HFFc6 (cell line): Measurements from ENCODE around the gene CTSW. TPM values are rescaled to one million over a fixed set of nuclear protein-coding genes. Genes with fewer than 3 reads are reported as not detected.

Experiments
- DNase-seq: peaks from one replicate; pipeline ENCODE4 v3.0.0-alpha.2; 2018
- H3K27ac Mint-ChIP-seq: 2 replicates; pipeline ENCODE4 v1.8.0; 2020; ENCODE audit warnings: mild to moderate bottlenecking, mixed read lengths
- H3K27me3 Mint-ChIP-seq: 2 replicates; pipeline ENCODE4 v1.8.0; 2021; ENCODE audit warnings: mild to moderate bottlenecking, moderate library complexity, mixed read lengths; ENCODE audit not compliant: insufficient read depth
- H3K36me3 Mint-ChIP-seq: 2 replicates; pipeline ENCODE4 v1.8.0; 2021; ENCODE audit warnings: low read depth, mixed read lengths
- H3K4me1 Mint-ChIP-seq: 2 replicates; pipeline ENCODE4 v1.8.0; 2020; ENCODE audit warnings: low read depth, mixed read lengths
- H3K4me3 Mint-ChIP-seq: 2 replicates; pipeline ENCODE4 v1.8.0; 2020; ENCODE audit warnings: mild to moderate bottlenecking, moderate library complexity, mixed read lengths
- H3K9me3 Mint-ChIP-seq: 2 replicates; pipeline ENCODE4 v1.8.0; 2020; ENCODE audit warnings: mild to moderate bottlenecking, mixed read lengths
- total RNA-seq, 6 experiments: library from RNA; stranded (reverse); fragmentation: NEBNext Ultra II Directional; extraction: Animal tissue kit (Norgen Biotek cat#: 25700); gene quantifications; 2 replicates in 1 of 6; 3 replicates in 5 of 6; pipeline ENCODE4 v1.2.3, GENCODE V29; 2021
- TF ChIP-seq, protein P1 (sequence below): fragments of 200-600 bp; sonication (generic); IDR thresholded peaks from 2 replicates; pipeline ENCODE4 v1.5.0; 2021; ENCODE audit warnings: antibody characterized with exemption, mild to moderate bottlenecking

CTSW gene
- total RNA-seq, 6 experiments from 2014 or later, result 0.11 to 0.22 (median 0.14) TPM; not detected in 2

DNA sequence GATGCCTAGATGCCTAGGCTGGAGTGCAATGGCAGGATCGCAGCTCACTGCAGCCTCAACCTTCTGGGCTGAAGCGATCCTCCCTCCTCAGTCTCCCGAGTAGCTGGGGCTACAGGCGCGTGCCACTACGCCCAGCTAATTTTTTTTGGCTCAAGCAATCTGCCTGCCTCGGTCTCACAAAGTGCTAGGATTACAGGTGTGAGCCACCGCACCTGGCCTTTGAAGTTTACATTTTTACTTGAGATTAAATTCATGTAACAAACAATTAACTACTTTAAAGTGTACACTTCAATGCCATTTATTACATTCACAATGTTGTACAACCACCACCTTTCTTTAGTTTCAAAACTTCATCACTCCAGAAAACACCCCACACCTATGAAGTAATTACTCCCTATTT, 24.1 kb downstream of the CTSW start:
- TF ChIP-seq, protein P1, sequence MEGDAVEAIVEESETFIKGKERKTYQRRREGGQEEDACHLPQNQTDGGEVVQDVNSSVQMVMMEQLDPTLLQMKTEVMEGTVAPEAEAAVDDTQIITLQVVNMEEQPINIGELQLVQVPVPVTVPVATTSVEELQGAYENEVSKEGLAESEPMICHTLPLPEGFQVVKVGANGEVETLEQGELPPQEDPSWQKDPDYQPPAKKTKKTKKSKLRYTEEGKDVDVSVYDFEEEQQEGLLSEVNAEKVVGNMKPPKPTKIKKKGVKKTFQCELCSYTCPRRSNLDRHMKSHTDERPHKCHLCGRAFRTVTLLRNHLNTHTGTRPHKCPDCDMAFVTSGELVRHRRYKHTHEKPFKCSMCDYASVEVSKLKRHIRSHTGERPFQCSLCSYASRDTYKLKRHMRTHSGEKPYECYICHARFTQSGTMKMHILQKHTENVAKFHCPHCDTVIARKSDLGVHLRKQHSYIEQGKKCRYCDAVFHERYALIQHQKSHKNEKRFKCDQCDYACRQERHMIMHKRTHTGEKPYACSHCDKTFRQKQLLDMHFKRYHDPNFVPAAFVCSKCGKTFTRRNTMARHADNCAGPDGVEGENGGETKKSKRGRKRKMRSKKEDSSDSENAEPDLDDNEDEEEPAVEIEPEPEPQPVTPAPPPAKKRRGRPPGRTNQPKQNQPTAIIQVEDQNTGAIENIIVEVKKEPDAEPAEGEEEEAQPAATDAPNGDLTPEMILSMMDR, result no peak
- Mint-ChIP-seq H3K36me3 (peaks cover 4% of the 10 kb centered on the region), H3K27me3 (peaks cover 7% of the 10 kb centered on the region), H3K27ac (peak overlapping the region; percentile 95), H3K4me1 (peaks cover 54% of the 10 kb centered on the region), H3K9me3 (peaks cover 3% of the 10 kb centered on the region), H3K4me3 (peak overlapping the region; percentile 68)
- no peak for DNase-seq

DNA sequence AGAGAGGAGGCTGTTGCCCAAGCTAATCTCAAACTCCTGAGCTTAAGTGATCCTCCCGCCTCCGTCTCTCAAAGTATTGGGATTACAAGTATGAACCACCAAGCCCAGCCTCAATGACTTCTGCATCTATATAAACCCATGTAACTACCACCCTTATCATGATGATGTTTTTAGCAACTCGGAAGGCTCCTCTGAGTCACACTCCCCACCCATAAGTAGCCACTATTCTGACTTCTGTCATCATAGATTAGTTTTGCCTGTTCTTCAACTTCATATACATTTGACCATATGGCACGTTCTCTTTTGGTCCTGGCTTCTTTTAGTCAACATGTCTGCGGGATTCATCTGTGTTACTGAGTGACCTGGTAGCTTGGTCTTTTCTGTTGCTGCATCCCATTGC, 27.0 kb downstream of the CTSW start:
- Mint-ChIP-seq H3K27me3 (peaks cover 1% of the 10 kb centered on the region), H3K27ac (no peak overlapping the region; the same call in 1 of the 2 replicates), H3K9me3 (no peaks in the 10 kb centered on the region), H3K36me3 (no peaks in the 10 kb centered on the region), H3K4me1 (peaks cover 69% of the 10 kb centered on the region), H3K4me3 (no peak overlapping the region)
- no peak for DNase-seq
- TF ChIP-seq, protein P1, result no peak

DNA sequence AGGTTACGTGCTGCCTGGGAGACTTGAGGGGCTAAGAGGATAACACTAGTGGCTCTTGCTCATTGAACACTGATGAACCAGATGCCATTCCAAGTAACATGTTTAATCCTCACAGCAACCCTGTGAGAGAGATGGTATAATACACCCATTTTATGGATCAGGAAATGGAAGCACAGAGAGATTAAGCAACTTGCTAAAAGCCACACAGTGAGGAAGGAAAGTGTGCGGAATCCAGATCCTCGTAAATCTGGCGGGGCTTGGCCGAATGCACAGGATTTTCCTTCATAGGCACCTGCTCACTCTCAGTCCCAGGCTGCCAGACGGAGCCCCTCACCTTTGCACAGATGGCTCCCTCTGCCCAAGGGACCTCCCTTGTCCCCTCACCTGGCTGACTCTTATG, 28.2 kb downstream of the CTSW start:
- Mint-ChIP-seq H3K36me3 (no peaks in the 10 kb centered on the region), H3K27ac (no peak overlapping the region), H3K9me3 (no peaks in the 10 kb centered on the region), H3K27me3 (peaks cover 1% of the 10 kb centered on the region), H3K4me3 (no peak overlapping the region), H3K4me1 (peaks cover 69% of the 10 kb centered on the region)
- DNase-seq, result no peak
- TF ChIP-seq, protein P1, result no peak

DNA sequence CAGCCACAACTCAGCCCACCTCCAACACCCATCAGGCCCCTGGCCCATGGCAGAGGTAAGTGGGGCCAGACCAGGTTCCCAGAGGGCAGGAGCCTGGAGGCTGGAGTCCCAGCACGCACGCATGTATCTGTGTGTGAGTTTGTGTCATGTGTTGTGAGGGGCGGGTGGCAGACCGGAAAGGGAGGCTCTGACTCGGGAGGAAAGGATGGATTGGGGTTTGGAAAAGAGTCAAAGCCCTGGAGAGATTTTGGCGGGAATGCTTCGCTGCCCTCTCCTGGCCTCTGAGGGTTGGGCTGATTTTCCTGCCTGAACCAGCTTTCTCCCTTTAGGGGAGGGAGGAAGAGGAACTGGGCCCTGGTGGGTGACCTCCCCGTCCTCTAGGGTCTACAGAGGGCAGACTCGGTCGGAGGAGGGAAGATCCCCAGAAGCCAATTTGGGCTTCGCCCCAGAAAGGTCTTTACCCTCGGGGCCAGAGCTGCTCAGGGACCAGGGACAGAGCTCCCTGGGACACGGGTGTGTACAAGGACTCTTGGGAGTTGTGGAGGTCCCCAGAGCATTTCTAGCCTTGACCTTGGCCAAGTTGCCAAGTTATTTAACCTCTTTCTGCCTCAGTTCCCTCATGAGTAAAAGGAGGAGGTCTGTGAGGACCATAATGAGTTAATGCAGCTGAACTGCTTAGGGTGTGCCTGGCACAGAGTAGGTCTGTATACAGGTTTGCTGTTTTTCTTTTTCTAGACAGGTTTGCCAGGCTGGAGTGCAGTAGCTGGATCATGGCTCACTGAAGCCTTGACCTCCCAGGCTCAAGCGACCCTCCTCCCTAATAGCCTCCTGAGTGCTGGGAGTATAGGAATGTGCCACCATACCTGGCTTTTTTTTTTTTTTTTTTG, 32.3 kb downstream of the CTSW start:
- H3K9me3 Mint-ChIP-seq, result no peaks in the 10 kb centered on the region
- H3K27ac Mint-ChIP-seq, result peak overlapping the region; percentile 99
- H3K4me3 Mint-ChIP-seq, result peak overlapping the region; percentile 62
- peaks cover 80% of the 10 kb centered on the region for H3K4me1 Mint-ChIP-seq
- peak; percentile 85 for DNase-seq
- H3K27me3 Mint-ChIP-seq, result peaks cover 1% of the 10 kb centered on the region
- H3K36me3 Mint-ChIP-seq, result peaks cover 6% of the 10 kb centered on the region
- TF ChIP-seq, protein P1, result peak; percentile 46; the same call in 1 of the 2 replicates

DNA sequence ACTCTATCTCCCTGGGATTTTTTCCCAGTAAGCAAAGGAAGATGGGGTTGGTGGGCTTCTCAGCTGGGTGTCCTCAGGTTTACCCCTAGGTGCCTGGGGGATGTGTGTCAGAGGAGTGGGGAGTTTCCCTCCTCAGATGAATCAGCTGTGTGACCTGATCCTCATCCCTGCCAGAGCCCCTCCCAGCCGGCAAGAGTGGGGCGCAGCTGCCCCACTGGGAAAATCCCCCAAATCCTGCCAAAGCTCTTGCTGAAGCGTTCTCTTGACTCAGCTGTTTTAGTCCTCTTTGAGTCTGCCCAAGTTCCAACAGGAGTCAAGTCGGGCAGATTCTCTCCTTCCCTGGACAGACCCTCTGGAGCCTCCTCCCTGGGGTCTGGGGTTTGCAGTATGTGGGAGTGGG, 33.2 kb downstream of the CTSW start:
- H3K4me1 Mint-ChIP-seq, result peaks cover 75% of the 10 kb centered on the region
- peak; percentile 69 for DNase-seq
- H3K27me3 Mint-ChIP-seq, result peaks cover 1% of the 10 kb centered on the region
- H3K4me3 Mint-ChIP-seq, result peak overlapping the region; percentile 63
- H3K9me3 Mint-ChIP-seq, result no peaks in the 10 kb centered on the region
- peak overlapping the region; percentile 99 for H3K27ac Mint-ChIP-seq
- TF ChIP-seq, protein P1, result no peak
- peaks cover 11% of the 10 kb centered on the region for H3K36me3 Mint-ChIP-seq
